Stomach (tissue), 9 donors: ENCODE measurements around the gene SLC26A1. TPM values are rescaled to one million over a fixed set of nuclear protein-coding genes. Genes with fewer than 3 reads are reported as not detected.

Source experiments
- DNase-seq, 2 donors: peaks; one replicate each; pipeline versions ENCODE4 v3.0.0 to v3.0.0-alpha.2; 2013 to 2019
- H3K27ac ChIP-seq, 5 donors: fragments of 200-600 bp in 4 of 5; sonication (generic) in 4 of 5; one replicate each; pipeline ENCODE4 v1.5.1; 2013 to 2019; ENCODE audit warnings: mild to moderate bottlenecking in 1 of 5, moderate library complexity in 1 of 5
- H3K27me3 ChIP-seq, 3 donors: fragments of 200-600 bp; sonication (generic); one replicate each; pipeline ENCODE4 v1.5.1; 2017 to 2019; ENCODE audit warnings: mixed run types in 1 of 3
- H3K36me3 ChIP-seq, 4 donors: fragments of 200-600 bp; sonication (generic); 1 replicate in 3 of 4; 2 replicates in 1 of 4; pipeline ENCODE4 v1.5.1; 2016 to 2019
- H3K4me1 ChIP-seq, 4 donors: fragments of 200-600 bp; sonication (generic); one replicate each; pipeline ENCODE4 v1.5.1; 2016 to 2019
- H3K4me3 ChIP-seq, 4 donors: fragments of 200-600 bp; sonication (generic) in 3 of 4; one replicate each; pipeline ENCODE4 v1.5.1; 2016 to 2019; ENCODE audit warnings: mild to moderate bottlenecking in 1 of 4
- H3K9me3 ChIP-seq, 4 donors: fragments of 200-600 bp; sonication (generic); one replicate each; pipeline ENCODE4 v1.5.1; 2016 to 2019
- CTCF ChIP-seq, 7 experiments: fragments of 450-650 bp in 4 of 7; fragments of 200-600 bp in 3 of 7; sonication (generic) in 3 of 7; IDR thresholded peaks; one replicate each; pipeline ENCODE4 v1.5.1; 2016 to 2019; ENCODE audit warnings: antibody characterized with exemption in 7 of 7, control low read depth in 2 of 7, mild to moderate bottlenecking in 1 of 7
- EP300 ChIP-seq: sonication (generic); formaldehyde crosslinking; IDR thresholded peaks from one replicate; pipeline ENCODE4 v1.6.1; 2017; ENCODE audit warnings: antibody characterized with exemption
- POLR2A ChIP-seq, 4 donors: fragments of 450-650 bp; IDR thresholded peaks; one replicate each; pipeline ENCODE4 v1.6.1; 2016; ENCODE audit warnings: antibody characterized with exemption in 4 of 4, control low read depth in 2 of 4, mild to moderate bottlenecking in 1 of 4, moderate library complexity in 1 of 4
- POLR2AphosphoS5 ChIP-seq, 3 donors: sonication (generic); formaldehyde crosslinking; IDR thresholded peaks; one replicate each; pipeline ENCODE4 v1.6.1; 2016; ENCODE audit warnings: antibody characterized with exemption in 3 of 3
- WGBS, 5 donors: extraction: QIAGEN DNeasy Blood & Tissue Kit in 3 of 5; methylation state at CpG; one replicate each; pipeline versions ENCODE4 v1.1.5 to v1.1.7; 2013 to 2018; 5-methylcytosine and 5-hydroxymethylcytosine counted together
- intact Hi-C: fragments of 100-400 bp; cut with DNase I; formaldehyde crosslinking; loops from one replicate; pipeline ENCODE4 v1.15.1; 2023; ENCODE audit warnings: low total_unique reads
- polyA plus RNA-seq, 3 donors: library from polyadenylated mRNA; stranded (reverse); fragments of 200-250 nt; gene quantifications; one replicate each; pipeline ENCODE4 v1.2.3, GENCODE V29; 2013
- total RNA-seq, 5 donors: library from RNA; depleted of rRNA; stranded (reverse); fragments of >200 nt; gene quantifications; one replicate each; pipeline versions ENCODE4 v1.1.0 to v1.2.3, GENCODE V29; 2014 to 2016
- donor health status: healthy with polysubstance abuse.
- donor health status: Bipolar disorder and iron deficiency.
- donor health status: healthy.

SLC26A1 gene
- total and polyA plus RNA-seq, 8 donors = 0.18 to 8.9 (median 3.5) TPM; not detected in 3

- 87 to 96% (median 94%) methylated on average over 14 to 20 of the region's 20 CpGs for WGBS, 5 donors
- TF ChIP-seq EP300 (no peak), CTCF (IDR thresholded peaks at IDR 0.05) (no peak), POLR2AphosphoS5 (IDR thresholded peaks at IDR 0.05) (no peak), POLR2A (IDR thresholded peaks at IDR 0.05) (no peak)
- intact Hi-C loops = no loop called here
- no peaks in the 10 kb centered on the region for H3K9me3 ChIP-seq
- DNase-seq = no peak
- peaks cover 7 to 40% (median 36%) of the 10 kb centered on the region in 4 donors for H3K36me3 ChIP-seq
- H3K27me3 ChIP-seq = peaks cover 0 to under 1% (median 0%) of the 10 kb centered on the region in 3 donors
- peaks cover 0 to 25% (median 13%) of the 10 kb centered on the region in 4 donors for H3K4me1 ChIP-seq
- H3K4me3 ChIP-seq = no peak overlapping the region
- no peak overlapping the region for H3K27ac ChIP-seq
These were observed 30.0 kb upstream of the SLC26A1 start for GRCh38 chr4:1023075-1023640.

- Histone ChIP-seq H3K27ac (no peak overlapping the region), H3K27me3 (no peaks in the 10 kb centered on the region), H3K4me3 (no peak overlapping the region), H3K36me3 (peaks cover 7 to 40% (median 36%) of the 10 kb centered on the region in 4 donors), H3K9me3 (no peaks in the 10 kb centered on the region), H3K4me1 (peaks cover 0 to 25% (median 14%) of the 10 kb centered on the region in 4 donors)
- intact Hi-C loops = no loop called here
- 44 to 81% (median 63%) methylated on average over 8 to 19 of the region's 19 CpGs for WGBS, 5 donors
- peak; percentile 56 to 67 for DNase-seq
- TF ChIP-seq CTCF (IDR thresholded peaks at IDR 0.05) (no peak), POLR2A (IDR thresholded peaks at IDR 0.05) (no peak), POLR2AphosphoS5 (IDR thresholded peaks at IDR 0.05) (no peak), EP300 (no peak)
These were observed 29.5 kb upstream of the SLC26A1 start for GRCh38 chr4:1022739-1023066.

- Histone ChIP-seq H3K27me3 (no peaks in the 10 kb centered on the region), H3K27ac (no peak overlapping the region), H3K4me1 (peaks cover 0 to 25% (median 14%) of the 10 kb centered on the region in 4 donors), H3K36me3 (peaks cover 7 to 40% (median 36%) of the 10 kb centered on the region in 4 donors), H3K9me3 (no peaks in the 10 kb centered on the region), H3K4me3 (no peak overlapping the region)
- 74 to 82% (median 79%) methylated on average over 15 to 46 of the region's 46 CpGs for WGBS, 5 donors
- intact Hi-C loops = no loop called here
- TF ChIP-seq CTCF (IDR thresholded peaks at IDR 0.05) (no peak), POLR2A (IDR thresholded peaks at IDR 0.05) (no peak), EP300 (no peak), POLR2AphosphoS5 (IDR thresholded peaks at IDR 0.05) (no peak)
- DNase-seq = no peak
These were observed 29.0 kb upstream of the SLC26A1 start for GRCh38 chr4:1022051-1022738.

GRCh38 chr4:1021386-1022050 lies 28.3 kb upstream of the SLC26A1 start:
- H3K27ac ChIP-seq = no peak overlapping the region
- no peaks in the 10 kb centered on the region for H3K27me3 ChIP-seq
- H3K4me3 ChIP-seq = no peak overlapping the region
- WGBS, 5 donors = 85 to 94% (median 89%) methylated on average over 12 to 19 of the region's 19 CpGs
- intact Hi-C loops = no loop called here
- peaks cover 7 to 40% (median 36%) of the 10 kb centered on the region in 4 donors for H3K36me3 ChIP-seq
- no peaks in the 10 kb centered on the region for H3K9me3 ChIP-seq
- DNase-seq = no peak
- peaks cover 0 to 20% (median 14%) of the 10 kb centered on the region in 4 donors for H3K4me1 ChIP-seq
- TF ChIP-seq CTCF (IDR thresholded peaks at IDR 0.05) = no peak
- TF ChIP-seq EP300 = no peak
